Mesenchymal stem cell (in vitro differentiated cells and primary cell): ENCODE data around the gene CBX6.

Experiments
- DNase-seq: peaks from one replicate; pipeline ENCODE4 v3.0.0-alpha.2; 2013
- H2AFZ ChIP-seq: one replicate; pipeline ENCODE4 v1.6.1; 2013; ENCODE audit warnings: low read depth, mild to moderate bottlenecking, control low read depth, inconsistent platforms, low read length, moderate library complexity
- H2AK5ac ChIP-seq: 2 replicates; pipeline ENCODE4 v1.6.1; 2013; ENCODE audit warnings: low read length, moderate library complexity, mild to moderate bottlenecking, inconsistent platforms; ENCODE audit not compliant: severe bottlenecking
- H2BK120ac ChIP-seq: one replicate; pipeline ENCODE4 v1.6.1; 2013; ENCODE audit warnings: low read depth, mild to moderate bottlenecking, inconsistent platforms, low read length, moderate library complexity
- H2BK12ac ChIP-seq, 2 experiments: one replicate each; pipeline ENCODE4 v1.6.1; 2013; ENCODE audit warnings: inconsistent platforms in 2 of 2, low read length in 2 of 2, mild to moderate bottlenecking in 2 of 2, moderate library complexity in 2 of 2, control low read depth in 1 of 2
- H2BK15ac ChIP-seq: one replicate; pipeline ENCODE4 v1.6.1; 2013; ENCODE audit warnings: mild to moderate bottlenecking, low read depth, inconsistent platforms; ENCODE audit not compliant: poor library complexity, severe bottlenecking
- H2BK5ac ChIP-seq: 2 replicates; pipeline ENCODE4 v1.6.1; 2013; ENCODE audit warnings: low read depth, mild to moderate bottlenecking, low read length, control low read depth, inconsistent platforms; ENCODE audit not compliant: poor library complexity, severe bottlenecking
- H3K14ac ChIP-seq, 2 experiments: one replicate each; pipeline ENCODE4 v1.6.1; 2013; ENCODE audit warnings: inconsistent platforms in 2 of 2, low read length in 2 of 2, control low read depth in 1 of 2, mild to moderate bottlenecking in 1 of 2, moderate library complexity in 1 of 2
- H3K18ac ChIP-seq, 2 experiments: one replicate each; pipeline ENCODE4 v1.6.1; 2013; ENCODE audit warnings: inconsistent platforms in 2 of 2, low read length in 2 of 2, control low read depth in 1 of 2, low read depth in 1 of 2, mild to moderate bottlenecking in 1 of 2
- H3K23ac ChIP-seq, 2 experiments: one replicate each; pipeline ENCODE4 v1.6.1; 2013; ENCODE audit warnings: inconsistent platforms in 2 of 2, low read length in 2 of 2, mild to moderate bottlenecking in 2 of 2, moderate library complexity in 2 of 2, control low read depth in 1 of 2
- H3K27ac ChIP-seq: 2 replicates; pipeline ENCODE4 v1.5.1; 2013; ENCODE audit warnings: mild to moderate bottlenecking, moderate library complexity, low read length, control low read depth, inconsistent platforms; ENCODE audit not compliant: poor library complexity, severe bottlenecking
- H3K27me3 ChIP-seq, 2 experiments: 2 replicates each; pipeline versions ENCODE4 v1.6.1 to v1.7.0; 2013; ENCODE audit warnings: low read length in 2 of 2, mild to moderate bottlenecking in 2 of 2, moderate library complexity in 2 of 2, control low read depth in 1 of 2, inconsistent platforms in 1 of 2; ENCODE audit not compliant: control insufficient read depth in 1 of 2, insufficient read depth in 1 of 2
- H3K36me3 ChIP-seq, 2 experiments: 2 replicates each; pipeline versions ENCODE4 v1.6.1 to v1.7.0; 2013; ENCODE audit warnings: low read length in 2 of 2, control low read depth in 1 of 2, inconsistent platforms in 1 of 2, low read depth in 1 of 2, mild to moderate bottlenecking in 1 of 2; ENCODE audit not compliant: insufficient read depth in 2 of 2, control insufficient read depth in 1 of 2
- H3K4ac ChIP-seq, 2 experiments: one replicate each; pipeline ENCODE4 v1.6.1; 2013; ENCODE audit warnings: inconsistent platforms in 2 of 2, low read length in 2 of 2, mild to moderate bottlenecking in 2 of 2, moderate library complexity in 2 of 2, control low read depth in 1 of 2, low read depth in 1 of 2
- H3K4me1 ChIP-seq: 2 replicates; pipeline ENCODE4 v1.6.1; 2013; ENCODE audit warnings: low read depth, low read length, control low read depth; ENCODE audit not compliant: control insufficient read depth, insufficient read depth
- H3K4me2 ChIP-seq: 2 replicates; pipeline ENCODE4 v1.6.1; 2013; ENCODE audit warnings: low read length, mild to moderate bottlenecking, inconsistent platforms; ENCODE audit not compliant: poor library complexity, severe bottlenecking
- H3K4me3 ChIP-seq, 2 experiments: 2 replicates each; pipeline versions ENCODE4 v1.5.1 to v1.7.0; 2013; ENCODE audit warnings: low read length in 2 of 2, mild to moderate bottlenecking in 2 of 2, control low read depth in 1 of 2, low read depth in 1 of 2; ENCODE audit not compliant: insufficient read depth in 1 of 2
- H3K79me1 ChIP-seq: replicated peaks from 2 replicates; pipeline ENCODE4 v1.6.1; 2013; ENCODE audit warnings: mild to moderate bottlenecking, control low read depth, low read length, inconsistent platforms; ENCODE audit not compliant: poor library complexity, severe bottlenecking
- H3K9ac ChIP-seq: 2 replicates; pipeline ENCODE4 v1.7.0; 2013; ENCODE audit warnings: mild to moderate bottlenecking, low read length, moderate library complexity
- H3K9me3 ChIP-seq: 2 replicates; pipeline ENCODE4 v1.7.0; 2013; ENCODE audit warnings: mild to moderate bottlenecking, low read length; ENCODE audit not compliant: control insufficient read depth
- H4K8ac ChIP-seq: one replicate; pipeline ENCODE4 v1.6.1; 2013; ENCODE audit warnings: inconsistent platforms, mild to moderate bottlenecking, low read length, moderate library complexity
- H4K91ac ChIP-seq: one replicate; pipeline ENCODE4 v1.6.1; 2013; ENCODE audit warnings: mild to moderate bottlenecking, low read length, inconsistent platforms
- WGBS: methylation state at CpG from one replicate; pipeline ENCODE4 v1.1.7; 2013; ENCODE audit warnings: mixed read lengths; 5-methylcytosine and 5-hydroxymethylcytosine counted together

Gene CBX6

DNA sequence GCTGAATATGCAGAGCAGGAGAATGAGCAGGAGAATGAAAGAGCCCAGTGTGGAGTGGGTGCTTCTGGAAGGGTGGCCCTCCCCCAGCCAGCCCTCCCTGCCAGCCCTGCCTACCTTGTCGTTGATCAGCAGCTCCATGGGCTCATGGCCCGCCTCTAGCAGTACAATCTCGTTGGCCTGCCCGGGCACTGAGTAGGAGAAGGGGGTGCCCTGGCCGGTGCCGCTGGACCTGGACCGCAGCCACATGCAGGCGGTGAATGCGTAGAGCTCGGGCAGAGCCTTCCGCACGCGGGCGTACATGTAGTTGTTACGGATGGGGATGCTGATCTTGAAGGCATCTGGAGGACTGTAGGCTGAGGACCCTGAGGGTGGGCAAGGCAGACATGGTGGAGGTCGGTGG, 45.6 kb downstream of the CBX6 start:
- no peak for DNase-seq
- no peak overlapping the region for H4K91ac ChIP-seq
- WGBS = 85% methylated on average over 16 of the region's 16 CpGs

DNA sequence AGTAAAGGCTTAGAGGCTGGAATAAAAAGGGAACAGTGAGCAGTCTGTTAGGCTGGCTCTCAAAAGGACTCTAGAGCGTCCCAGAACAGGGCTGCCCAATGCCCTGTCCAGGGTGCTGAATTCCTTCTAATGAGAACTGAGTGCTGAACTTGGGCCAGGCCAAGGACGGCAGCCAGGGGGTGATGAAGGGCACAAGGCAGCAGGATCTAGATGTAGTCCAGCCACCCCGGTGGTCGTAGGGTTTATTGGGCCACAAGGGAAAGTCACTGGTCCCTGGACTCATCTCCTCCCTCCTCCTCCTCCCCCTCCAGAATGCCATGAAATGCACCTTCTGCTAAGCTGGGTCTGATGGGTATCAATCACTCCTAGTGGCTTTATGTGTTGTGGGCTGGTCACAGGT, 47.4 kb downstream of the CBX6 start:
- Histone ChIP-seq H2BK12ac (no peak overlapping the region), H2BK15ac (no peak overlapping the region), H3K79me1 (no peaks in the 10 kb centered on the region), H3K14ac (no peak overlapping the region), H3K4me3 (no peak overlapping the region), H3K9me3 (no peaks in the 10 kb centered on the region), H2BK120ac (no peak overlapping the region), H3K18ac (no peak overlapping the region), H3K4me2 (no peak overlapping the region), H3K36me3 (peaks cover 0 to 16% of the 10 kb centered on the region in 2 experiments), H4K8ac (no peak overlapping the region), H3K27me3 (peaks cover 25 to 30% of the 10 kb centered on the region in 2 experiments), H2BK5ac (no peak overlapping the region), H3K4me1 (peaks cover 5% of the 10 kb centered on the region), H2AK5ac (no peak overlapping the region), H3K9ac (no peak overlapping the region), H2AFZ (no peak overlapping the region), H3K27ac (no peak overlapping the region), H3K4ac (no peak overlapping the region), H4K91ac (no peak overlapping the region), H3K23ac (no peak overlapping the region)
- DNase-seq = peak; percentile 85
- 11% methylated on average over 2 of the region's 4 CpGs for WGBS

More for the DNA sequence above, 45.6 kb downstream of the CBX6 start:
- Histone ChIP-seq H2BK15ac (no peak overlapping the region), H3K36me3 (peaks cover 0 to 16% of the 10 kb centered on the region in 2 experiments), H3K23ac (no peak overlapping the region), H3K79me1 (no peaks in the 10 kb centered on the region), H3K27me3 (peaks cover 10 to 15% of the 10 kb centered on the region in 2 experiments), H2BK5ac (no peak overlapping the region), H3K14ac (no peak overlapping the region), H2AFZ (no peak overlapping the region), H4K8ac (no peak overlapping the region), H2BK120ac (no peak overlapping the region), H3K27ac (no peak overlapping the region), H3K4me3 (no peak overlapping the region), H3K4me2 (no peak overlapping the region), H2BK12ac (no peak overlapping the region), H3K9me3 (no peaks in the 10 kb centered on the region), H3K18ac (no peak overlapping the region), H3K4me1 (peaks cover 14% of the 10 kb centered on the region), H3K9ac (no peak overlapping the region), H2AK5ac (no peak overlapping the region), H3K4ac (no peak overlapping the region)

- Histone ChIP-seq H3K4me3 (no peak overlapping the region), H3K4me2 (no peak overlapping the region), H3K27me3 (peaks cover 33 to 40% of the 10 kb centered on the region in 2 experiments), H3K23ac (no peak overlapping the region), H2BK5ac (no peak overlapping the region), H2BK15ac (no peak overlapping the region), H3K14ac (no peak overlapping the region), H2BK120ac (no peak overlapping the region), H3K4ac (no peak overlapping the region), H3K18ac (no peak overlapping the region), H3K4me1 (no peaks in the 10 kb centered on the region), H2BK12ac (no peak overlapping the region), H3K27ac (no peak overlapping the region), H4K91ac (no peak overlapping the region), H2AFZ (no peak overlapping the region), H3K79me1 (no peaks in the 10 kb centered on the region), H3K36me3 (peaks cover 0 to 16% of the 10 kb centered on the region in 2 experiments), H3K9me3 (no peaks in the 10 kb centered on the region), H3K9ac (no peak overlapping the region), H2AK5ac (no peak overlapping the region), H4K8ac (no peak overlapping the region)
- whole genome bisulfite sequencing = 52% methylated on average over 2 of the region's 2 CpGs
- DNase-seq = no peak
Measured at GRCh38 chr22:38823637-38824036, 48.4 kb downstream of the CBX6 start.

DNA sequence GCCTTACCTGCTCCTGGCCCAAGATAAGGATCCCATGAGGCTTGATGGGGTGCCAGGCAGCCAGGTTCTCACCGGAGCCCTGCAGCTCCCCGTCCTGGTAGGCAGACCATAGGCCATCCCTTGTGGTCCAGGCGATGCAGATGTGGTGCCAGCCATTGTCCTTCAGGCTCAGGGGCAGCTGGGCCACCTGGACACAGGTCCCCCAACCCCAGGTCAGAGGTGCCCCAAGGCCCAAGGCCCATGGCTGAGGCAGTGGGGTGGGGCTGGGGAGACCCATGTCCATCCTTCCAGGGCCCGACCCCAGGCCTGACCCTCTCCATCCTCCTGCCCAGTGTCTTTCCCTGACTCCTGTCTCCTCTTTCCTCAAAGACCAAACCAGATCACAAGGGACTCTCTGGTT, 48.9 kb downstream of the CBX6 start:
- Histone ChIP-seq H3K27me3 (peaks cover 32 to 45% of the 10 kb centered on the region in 2 experiments), H3K18ac (no peak overlapping the region), H3K9me3 (no peaks in the 10 kb centered on the region), H3K4me1 (no peaks in the 10 kb centered on the region), H2BK120ac (no peak overlapping the region), H3K79me1 (no peaks in the 10 kb centered on the region), H2BK5ac (no peak overlapping the region), H2AK5ac (no peak overlapping the region), H2AFZ (no peak overlapping the region), H4K8ac (no peak overlapping the region), H3K4ac (no peak overlapping the region), H3K14ac (no peak overlapping the region), H3K23ac (no peak overlapping the region), H4K91ac (no peak overlapping the region), H3K4me2 (no peak overlapping the region), H3K36me3 (peaks cover 0 to 14% of the 10 kb centered on the region in 2 experiments), H2BK15ac (no peak overlapping the region), H2BK12ac (no peak overlapping the region), H3K4me3 (no peak overlapping the region), H3K27ac (no peak overlapping the region), H3K9ac (no peak overlapping the region)
- WGBS = 83% methylated on average over 3 of the region's 4 CpGs
- DNase-seq = no peak
